Mononuclear cell (primary cell): ENCODE measurements around the gene PDE6B. TPM values are rescaled to one million over a fixed set of nuclear protein-coding genes. Genes with fewer than 3 reads are reported as not detected.
"Not testable (repeated sequence)": the region's sequence is repeated elsewhere in the genome, so short reads cannot be mapped to it uniquely, and the experiment has no call there.

Experiments
- H3K27me3 ChIP-seq: 2 replicates; pipeline ENCODE4 v1.6.0; 2011; ENCODE audit warnings: low read length, control low read depth; ENCODE audit not compliant: insufficient read depth
- H3K4me1 ChIP-seq: 2 replicates; pipeline ENCODE4 v1.5.1; 2011; ENCODE audit warnings: mild to moderate bottlenecking, low read length, control low read depth; ENCODE audit not compliant: insufficient read depth
- H3K4me3 ChIP-seq: 2 replicates; pipeline ENCODE4 v1.5.1; 2011; ENCODE audit warnings: mild to moderate bottlenecking, low read length, moderate library complexity
- H3K9me3 ChIP-seq: 2 replicates; pipeline ENCODE4 v1.5.1; 2011; ENCODE audit warnings: low read depth, mild to moderate bottlenecking, control low read depth, low read length
- total RNA-seq: library from RNA; depleted of rRNA; stranded (reverse); fragments of >200 nt; gene quantifications from one replicate; pipeline ENCODE4 v1.2.3, GENCODE V29; 2012

PDE6B gene
- total RNA-seq, 1 donor, result 10.4 TPM

DNA sequence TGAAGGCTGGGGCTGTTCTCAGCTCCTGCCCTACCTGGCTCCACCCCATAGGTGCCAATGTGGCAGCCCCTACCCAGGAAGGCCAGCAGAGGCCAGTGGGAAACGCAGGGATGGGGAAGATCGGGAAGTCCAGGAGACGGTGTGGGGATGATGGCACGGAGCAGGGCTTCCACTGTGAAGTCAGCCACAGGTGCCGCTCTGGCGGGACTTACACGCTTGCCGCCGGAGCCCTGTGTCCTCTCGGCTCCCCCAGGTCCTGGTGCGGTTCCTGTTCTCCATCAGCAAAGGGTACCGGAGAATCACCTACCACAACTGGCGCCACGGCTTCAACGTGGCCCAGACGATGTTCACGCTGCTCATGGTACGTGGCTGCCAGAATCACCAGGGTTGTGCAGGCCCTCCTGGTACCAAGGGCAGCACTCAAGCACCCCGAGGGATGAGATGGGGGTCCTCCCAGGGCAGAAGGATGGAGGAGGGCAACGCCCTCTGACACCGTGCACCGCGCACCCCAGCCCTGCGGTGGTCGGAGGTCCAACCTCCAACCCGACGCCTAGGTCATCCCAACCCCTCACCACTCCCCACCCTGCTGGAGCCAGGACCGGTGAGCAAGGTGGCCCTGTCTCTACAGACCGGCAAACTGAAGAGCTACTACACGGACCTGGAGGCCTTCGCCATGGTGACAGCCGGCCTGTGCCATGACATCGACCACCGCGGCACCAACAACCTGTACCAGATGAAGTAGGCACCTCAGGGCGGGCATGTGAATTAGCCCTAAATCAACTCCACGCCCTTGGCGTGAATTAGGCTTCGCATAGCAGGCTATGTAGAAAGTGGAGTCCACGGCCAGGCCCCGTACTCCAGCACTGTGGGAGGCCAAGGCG, 36.7 kb downstream of the PDE6B start:
- Histone ChIP-seq H3K4me1 (peaks cover 12% of the 10 kb centered on the region), H3K4me3 (no peak overlapping the region), H3K9me3 (no peaks in the 10 kb centered on the region), H3K27me3 (no peaks in the 10 kb centered on the region)

DNA sequence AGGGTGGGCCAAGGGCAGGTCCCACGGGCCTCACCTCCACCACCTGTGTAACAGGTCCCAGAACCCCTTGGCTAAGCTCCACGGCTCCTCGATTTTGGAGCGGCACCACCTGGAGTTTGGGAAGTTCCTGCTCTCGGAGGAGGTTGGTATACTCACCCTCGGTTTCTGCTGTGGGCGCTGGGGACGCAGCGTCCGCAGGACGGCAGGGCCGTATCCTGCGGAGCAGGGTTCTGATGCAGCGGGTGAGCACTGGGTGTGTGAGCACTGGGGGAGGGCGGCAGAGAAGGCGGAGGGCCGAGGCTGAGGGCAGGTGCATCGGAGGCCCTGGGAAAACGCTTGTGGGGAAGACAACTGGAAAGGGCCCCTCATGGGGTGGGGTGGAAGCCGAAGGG, 37.7 kb downstream of the PDE6B start:
- H3K4me3 ChIP-seq, result peak overlapping the region; percentile 61
- no peaks in the 10 kb centered on the region for H3K27me3 ChIP-seq
- peaks cover 12% of the 10 kb centered on the region for H3K4me1 ChIP-seq
- H3K9me3 ChIP-seq, result no peaks in the 10 kb centered on the region

DNA sequence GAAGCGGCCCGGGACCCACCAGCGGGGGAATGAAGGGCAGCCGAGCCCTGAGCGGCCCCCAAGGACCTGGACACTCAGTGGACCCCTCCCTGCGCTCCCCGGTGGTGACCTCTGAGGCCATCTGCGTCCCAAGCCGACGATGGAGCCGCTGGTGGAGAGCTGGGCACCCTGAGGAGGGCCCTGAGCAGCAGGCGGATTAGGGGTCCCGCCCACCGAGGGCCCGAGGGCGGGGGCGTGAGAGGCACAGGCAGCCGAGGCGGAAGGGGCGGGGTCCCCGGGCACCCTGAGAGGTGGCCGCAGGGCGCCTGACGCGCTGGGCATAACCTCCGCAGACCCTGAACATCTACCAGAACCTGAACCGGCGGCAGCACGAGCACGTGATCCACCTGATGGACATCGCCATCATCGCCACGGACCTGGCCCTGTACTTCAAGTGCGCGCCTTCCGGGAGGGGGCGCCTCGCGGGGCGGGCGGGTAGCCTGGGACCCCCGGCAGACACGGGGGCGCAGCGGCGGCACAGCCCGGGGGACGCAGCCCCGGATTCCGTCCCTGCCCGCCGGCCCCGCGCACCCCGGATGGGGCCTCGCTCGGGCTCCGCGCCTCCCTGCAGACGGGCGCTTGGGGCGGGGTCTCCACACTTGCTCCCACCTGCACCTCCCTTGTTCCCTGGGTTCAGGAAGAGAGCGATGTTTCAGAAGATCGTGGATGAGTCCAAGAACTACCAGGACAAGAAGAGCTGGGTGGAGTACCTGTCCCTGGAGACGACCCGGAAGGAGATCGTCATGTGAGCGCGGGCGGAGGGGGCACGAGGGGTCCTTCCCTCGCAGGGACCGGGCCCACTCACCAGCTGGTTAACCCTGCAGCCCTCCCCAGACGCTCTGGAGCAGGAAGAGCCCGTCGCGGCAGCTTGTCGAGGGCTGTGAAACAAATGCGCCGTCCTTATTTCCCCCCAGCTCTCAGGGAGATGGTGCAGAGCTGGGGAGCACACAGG, 38.4 kb downstream of the PDE6B start:
- Histone ChIP-seq H3K9me3 (no peaks in the 10 kb centered on the region), H3K27me3 (no peaks in the 10 kb centered on the region), H3K4me3 (peak overlapping the region; percentile 61), H3K4me1 (peaks cover 12% of the 10 kb centered on the region)

DNA sequence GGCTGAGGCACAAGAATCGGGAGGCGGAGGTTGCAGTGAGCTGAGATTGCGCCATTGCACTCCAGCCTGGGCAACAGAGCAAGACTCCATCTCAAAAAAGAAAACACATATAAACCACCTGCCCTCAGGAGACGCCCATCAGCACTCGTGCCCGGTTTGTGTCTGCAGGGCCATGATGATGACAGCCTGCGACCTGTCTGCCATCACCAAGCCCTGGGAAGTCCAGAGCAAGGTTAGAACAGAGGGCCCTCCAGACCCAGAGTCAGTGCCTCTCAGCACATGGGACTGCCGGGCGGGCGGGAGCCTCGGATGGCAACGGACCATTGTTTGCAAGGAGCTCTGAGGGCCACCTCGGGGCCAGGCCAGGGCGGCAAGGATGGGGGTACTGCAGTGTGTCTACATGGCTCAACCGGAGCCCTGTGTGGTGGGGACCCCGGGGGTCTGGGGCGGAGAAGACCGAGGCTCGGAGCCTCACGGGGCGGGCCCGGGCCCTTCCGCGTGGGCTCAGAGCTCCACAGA, 39.4 kb downstream of the PDE6B start:
- Histone ChIP-seq H3K4me3 (no peak overlapping the region), H3K27me3 (no peaks in the 10 kb centered on the region), H3K4me1 (peaks cover 12% of the 10 kb centered on the region), H3K9me3 (no peaks in the 10 kb centered on the region)

DNA sequence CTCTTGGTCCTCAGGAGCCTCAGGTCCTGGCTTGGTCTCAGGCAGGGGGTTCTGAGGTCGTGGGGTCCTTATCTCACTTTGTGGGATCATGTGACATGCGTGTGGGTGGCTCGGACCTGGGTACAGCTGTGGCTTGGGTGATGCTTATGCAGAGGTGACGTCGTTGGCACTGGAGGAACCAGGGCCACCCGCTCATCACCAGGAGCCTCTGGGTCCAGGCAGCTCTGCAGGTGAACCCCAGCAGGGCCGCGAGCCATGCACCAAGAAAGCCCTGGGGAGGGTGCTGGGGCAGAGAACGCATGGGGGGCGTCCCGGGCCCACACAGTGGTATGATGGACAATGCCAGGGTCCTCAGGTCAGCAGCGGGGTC, 40.0 kb downstream of the PDE6B start:
- Histone ChIP-seq H3K4me1 (peaks cover 12% of the 10 kb centered on the region), H3K27me3 (no peaks in the 10 kb centered on the region), H3K9me3 (no peaks in the 10 kb centered on the region), H3K4me3 (no peak overlapping the region)

DNA sequence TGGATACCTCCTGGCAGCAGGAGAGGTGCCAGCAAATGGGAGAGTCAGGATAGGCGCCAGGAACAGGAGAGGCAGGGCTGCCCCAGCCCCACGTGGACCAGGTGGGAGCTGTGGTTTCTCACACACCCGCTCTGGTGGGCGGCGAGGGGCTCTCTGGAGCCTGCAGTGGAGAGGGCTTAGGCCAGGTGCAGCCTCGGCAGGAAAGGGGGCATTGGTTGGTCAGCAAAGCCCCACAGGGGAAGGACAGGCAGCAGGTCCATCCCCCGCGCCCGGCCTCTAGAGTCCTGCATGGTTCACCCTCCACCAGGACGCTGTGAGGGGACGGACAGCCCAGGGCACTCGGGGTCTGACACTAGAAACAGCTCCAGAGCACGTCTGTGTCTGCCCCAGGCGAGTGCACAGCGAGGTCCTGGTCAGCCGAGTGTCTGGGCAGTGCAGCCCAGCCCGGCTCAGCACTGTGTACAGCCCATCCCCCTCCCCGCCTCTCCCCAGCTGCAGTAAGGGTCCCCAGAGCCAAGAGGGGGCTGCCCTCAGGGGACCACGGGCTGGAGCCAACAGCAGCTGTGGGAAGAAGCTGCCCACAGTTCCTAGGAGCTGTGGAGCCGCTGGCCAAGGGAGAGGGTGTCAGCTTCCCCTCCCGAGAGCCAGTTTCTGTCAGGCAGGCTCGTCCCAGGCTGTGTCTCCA, 40.5 kb downstream of the PDE6B start:
- Histone ChIP-seq H3K4me1 (peaks cover 12% of the 10 kb centered on the region), H3K4me3 (no peak overlapping the region), H3K27me3 (no peaks in the 10 kb centered on the region), H3K9me3 (no peaks in the 10 kb centered on the region)

DNA sequence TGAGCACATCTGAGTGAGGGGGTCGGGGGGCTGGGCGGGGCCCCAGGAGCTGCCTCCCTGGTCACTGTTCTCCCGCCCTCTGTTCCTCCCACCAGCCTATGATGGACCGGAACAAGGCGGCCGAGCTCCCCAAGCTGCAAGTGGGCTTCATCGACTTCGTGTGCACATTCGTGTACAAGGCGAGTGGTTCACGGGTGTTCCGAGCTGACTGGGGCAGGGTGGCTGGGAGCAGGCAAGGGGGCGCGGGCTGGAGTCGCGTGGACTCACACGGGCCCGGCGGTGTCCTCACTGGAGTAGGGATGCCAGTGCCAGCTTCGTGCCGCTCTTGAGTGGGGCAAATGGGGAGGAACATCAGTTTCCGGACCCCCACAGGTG, 41.0 kb downstream of the PDE6B start:
- no peaks in the 10 kb centered on the region for H3K27me3 ChIP-seq
- H3K9me3 ChIP-seq, result no peaks in the 10 kb centered on the region
- peaks cover 12% of the 10 kb centered on the region for H3K4me1 ChIP-seq
- H3K4me3 ChIP-seq, result no peak overlapping the region

DNA sequence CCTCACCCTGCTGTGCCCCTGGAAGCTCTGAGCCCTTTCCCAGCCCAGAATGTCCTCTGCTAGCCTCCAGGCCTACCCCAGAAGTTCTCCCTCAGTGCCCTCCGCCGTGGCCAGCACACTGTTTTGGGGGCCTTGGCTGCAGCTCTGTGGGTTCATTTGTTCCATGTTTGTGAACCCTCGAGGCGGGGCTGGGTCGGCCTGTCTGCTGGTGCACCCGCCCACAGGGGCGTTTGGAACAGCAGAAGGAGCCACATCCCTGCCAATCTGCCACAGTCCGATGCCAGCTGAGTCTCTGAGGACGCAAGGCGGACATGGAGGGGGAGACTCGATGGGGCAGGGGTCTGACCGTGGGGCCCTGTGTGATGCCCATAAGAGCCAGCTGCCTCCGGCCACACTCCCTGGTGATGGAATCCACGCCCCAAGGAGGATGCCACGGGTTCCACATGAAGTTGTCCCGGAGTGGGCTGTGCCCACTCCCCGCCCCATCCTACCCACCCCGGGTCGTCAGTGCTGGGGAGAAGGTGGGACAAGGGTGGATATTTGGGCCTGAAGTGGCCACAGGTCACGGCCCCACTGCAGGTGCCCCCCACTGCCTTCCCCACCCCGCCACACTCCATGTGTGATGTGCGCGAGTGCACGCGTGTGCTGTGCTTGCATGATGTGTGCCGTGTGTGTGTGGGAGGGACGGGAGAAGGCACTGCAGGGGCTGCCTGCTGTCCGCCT, 41.6 kb downstream of the PDE6B start:
- H3K9me3 ChIP-seq, result no peaks in the 10 kb centered on the region
- peaks cover 12% of the 10 kb centered on the region for H3K4me1 ChIP-seq
- no peak overlapping the region for H3K4me3 ChIP-seq
- no peaks in the 10 kb centered on the region for H3K27me3 ChIP-seq

DNA sequence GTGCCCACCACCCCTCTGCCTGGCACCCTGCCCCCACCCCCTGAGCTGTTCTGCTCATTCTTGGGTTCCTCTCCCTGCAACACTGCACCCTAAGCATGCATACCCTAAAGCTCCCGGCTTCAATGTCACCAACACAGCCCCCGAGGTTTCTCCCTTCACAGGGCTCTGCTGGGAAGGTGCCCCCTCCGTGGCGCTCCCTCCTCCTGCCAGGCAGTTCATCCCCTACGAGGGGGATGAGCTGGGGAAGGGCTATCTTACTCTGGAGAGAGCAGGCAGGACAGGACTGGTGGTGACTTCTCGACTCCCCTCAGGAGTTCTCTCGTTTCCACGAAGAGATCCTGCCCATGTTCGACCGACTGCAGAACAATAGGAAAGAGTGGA, 42.2 kb downstream of the PDE6B start:
- no peak overlapping the region for H3K4me3 ChIP-seq
- H3K9me3 ChIP-seq, result no peaks in the 10 kb centered on the region
- no peaks in the 10 kb centered on the region for H3K27me3 ChIP-seq
- H3K4me1 ChIP-seq, result peaks cover 12% of the 10 kb centered on the region

DNA sequence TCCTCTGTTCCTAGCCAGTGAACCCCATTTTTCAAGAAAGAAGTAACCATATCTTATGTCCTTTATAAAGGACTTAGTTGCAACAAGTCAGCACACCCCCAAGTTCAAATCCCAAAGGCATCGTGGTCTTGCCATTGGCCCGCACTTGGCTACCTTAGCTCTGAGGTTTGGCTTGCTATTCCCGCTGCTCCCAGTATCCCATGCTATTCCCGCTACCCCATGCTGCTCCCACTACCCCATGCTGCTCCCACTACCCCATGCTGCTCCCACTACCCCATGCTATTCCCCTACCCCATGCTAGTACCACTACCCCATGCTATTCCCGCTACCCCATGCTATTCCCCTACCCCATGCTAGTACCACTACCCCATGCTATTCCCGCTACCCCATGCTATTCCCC, 42.8 kb downstream of the PDE6B start:
- H3K4me1 ChIP-seq, result peaks cover 12% of the 10 kb centered on the region
- not testable (repeated sequence) for H3K27me3 ChIP-seq, H3K9me3 ChIP-seq, H3K4me3 ChIP-seq

DNA sequence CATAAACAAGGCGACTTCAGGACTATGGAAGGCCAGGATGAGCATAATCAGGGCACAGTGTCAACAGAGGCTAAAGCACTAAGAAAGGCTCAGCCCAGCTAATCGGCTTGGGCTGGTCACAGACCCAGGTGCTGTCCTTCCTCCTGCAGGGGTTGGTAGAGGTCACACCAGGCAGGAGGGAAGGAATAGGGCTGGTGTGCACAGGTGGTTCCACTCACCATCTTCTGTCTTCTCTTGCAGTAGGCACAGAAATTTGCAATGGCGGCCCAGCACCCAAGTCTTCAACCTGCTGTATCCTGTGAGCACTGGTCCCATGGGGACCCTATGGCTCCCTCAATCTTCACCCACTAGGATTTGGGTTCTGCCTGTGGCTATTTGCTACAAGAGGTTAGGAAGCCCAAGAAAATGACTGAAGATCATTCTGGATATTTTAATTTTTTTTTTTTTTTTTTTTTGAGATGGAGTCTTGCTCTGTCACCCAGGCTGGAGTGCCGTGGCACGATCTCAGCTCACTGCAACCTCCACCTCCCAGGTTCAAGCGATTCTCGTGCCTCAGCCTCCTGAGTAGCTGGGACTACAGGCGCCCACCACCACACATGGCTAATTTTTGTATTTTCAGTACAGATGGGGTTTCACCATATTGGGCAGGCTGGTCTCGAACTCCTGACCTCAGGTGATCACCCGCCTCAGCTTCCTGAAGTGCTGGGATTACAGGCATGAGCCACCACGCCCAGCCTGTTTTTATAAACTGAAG, 44.6 kb downstream of the PDE6B start:
- H3K4me1 ChIP-seq, result peaks cover 13% of the 10 kb centered on the region
- not testable (repeated sequence) for H3K27me3 ChIP-seq, H3K9me3 ChIP-seq

DNA sequence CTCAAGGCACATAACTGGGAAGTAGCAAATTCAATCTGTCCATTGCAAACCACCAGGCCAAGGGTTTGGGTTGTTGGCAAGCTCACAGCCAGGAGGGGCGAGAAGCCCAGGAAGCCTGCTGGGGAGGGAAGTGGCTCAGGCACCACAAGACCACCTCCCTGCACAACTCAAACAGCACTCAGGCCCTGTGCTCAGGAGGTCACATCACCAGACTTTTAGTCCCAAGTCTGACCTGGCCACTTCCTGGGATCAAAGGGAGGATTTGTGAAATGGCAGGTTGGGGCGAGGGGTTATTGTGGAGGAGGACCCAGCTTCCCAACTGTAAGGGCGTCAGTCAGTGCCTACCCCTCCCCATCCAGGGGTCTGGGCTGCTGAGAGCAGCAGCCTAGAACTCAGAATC, 46.4 kb downstream of the PDE6B start:
- Histone ChIP-seq H3K9me3 (no peaks in the 10 kb centered on the region), H3K27me3 (no peaks in the 10 kb centered on the region), H3K4me1 (peaks cover 19% of the 10 kb centered on the region), H3K4me3 (no peak overlapping the region)

More for the DNA sequence above, 44.6 kb downstream of the PDE6B start:
- H3K4me3 ChIP-seq, result not testable (repeated sequence)

DNA sequence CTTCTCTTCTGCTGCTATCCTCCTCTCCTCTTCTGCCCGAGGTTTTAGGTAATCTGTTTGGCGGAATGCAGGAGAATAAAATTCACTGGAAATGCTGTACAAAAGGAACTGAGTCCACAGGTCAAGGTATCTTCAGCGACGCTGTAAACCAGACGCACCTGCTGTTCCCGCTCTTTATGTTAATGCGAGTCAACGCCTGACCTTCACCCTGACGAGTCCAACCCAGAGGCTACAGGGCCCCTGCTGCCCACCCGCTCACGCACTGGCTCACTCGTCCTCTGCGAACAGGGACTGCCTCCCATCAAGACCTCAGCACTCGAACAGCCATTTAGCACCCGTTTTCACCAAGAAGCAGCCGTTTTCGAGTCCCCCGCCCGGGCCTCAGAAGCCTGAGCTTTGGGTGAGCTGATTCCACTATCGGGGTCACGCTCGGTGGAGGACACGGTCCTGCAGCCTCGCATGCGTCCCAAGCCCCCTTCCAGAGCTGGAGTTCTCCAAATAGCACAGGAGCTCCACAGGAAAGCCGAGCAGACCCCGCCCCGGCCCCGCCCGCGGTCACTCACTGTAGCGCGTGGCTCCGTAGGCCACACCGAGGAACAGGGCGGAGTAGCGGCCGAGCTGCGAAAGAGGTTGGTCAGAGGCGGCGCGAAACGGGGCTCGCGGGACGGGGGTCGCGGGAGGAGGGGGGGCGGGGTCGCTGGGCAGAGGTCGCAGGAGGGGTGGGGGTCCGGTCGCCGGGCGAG, 48.1 kb downstream of the PDE6B start:
- peaks cover 19% of the 10 kb centered on the region for H3K4me1 ChIP-seq
- H3K27me3 ChIP-seq, result no peaks in the 10 kb centered on the region
- peak overlapping the region; percentile 43 for H3K4me3 ChIP-seq
- H3K9me3 ChIP-seq, result no peaks in the 10 kb centered on the region
